ENCODE measurements around the gene SPATA1.

GRCh38 chr1:84603941-84604830 is 98.0 kb downstream of the SPATA1 start:
- TF ChIP-seq CTCF (IDR thresholded peaks at IDR 0.05), result peak; percentile 58
- no peak for TF ChIP-seq FOXJ3 (CRISPR knock-in tag; IDR thresholded peaks at IDR 0.05; ENCODE audit: borderline replicate concordance)
- no peak for TF ChIP-seq JUN (CRISPR knock-in tag; IDR thresholded peaks at IDR 0.05)
